Measurements from ENCODE around the gene ZNF69.

- no peak for TF ChIP-seq CTCF (IDR thresholded peaks at IDR 0.05)
- no peak for TF ChIP-seq SIN3A (IDR thresholded peaks at IDR 0.05; ENCODE audit: borderline replicate concordance, insufficient read depth, low read depth, low read length)
- TF ChIP-seq POLR2AphosphoS5 (IDR thresholded peaks at IDR 0.05; ENCODE audit: low read depth, low read length), result no peak
Measured at GRCh38 chr19:11890634-11891033, 3.1 kb downstream of the ZNF69 start.

Measured in Panc1 (cell line).